Measurements from ENCODE around the gene LEF1. TPM values are rescaled to one million over a fixed set of nuclear protein-coding genes. Genes with fewer than 3 reads are reported as not detected.

LEF1 gene
- total and polyA plus RNA-seq, 2 experiments from 2014 or later, result 0.50 to 0.73 TPM

GRCh38 chr4:108199881-108200280 lies 31.1 kb upstream of the LEF1 start:
- Mint-ChIP-seq H3K27ac (no peak overlapping the region), H3K36me3 (ENCODE audit: low read depth) (no peaks in the 10 kb centered on the region), H3K9me3 (peaks cover under 1% of the 10 kb centered on the region; the same call in 2 of the 3 replicates), H3K4me3 (no peak overlapping the region), H3K27me3 (ENCODE audit: insufficient read depth, low read depth, poor library complexity) (peaks cover 7% of the 10 kb centered on the region), H3K4me1 (peaks cover under 1% of the 10 kb centered on the region; the same call in 1 of the 3 replicates)
- H3K4me1 ChIP-seq (ENCODE audit: insufficient read depth), result 0 out of 2 replicates have a peak, but pooled peaks cover under 1% of the 10 kb centered on the region
- H3K27ac ChIP-seq (ENCODE audit: low read depth), result no peak overlapping the region
- H3F3A ChIP-seq (replicated peaks; ENCODE audit: low read depth), result no peaks in the 10 kb centered on the region
- TF ChIP-seq ZNF331 (CRISPR knock-in tag; IDR thresholded peaks at IDR 0.05; ENCODE audit: low read depth) (no peak), POLR2AphosphoS5 (IDR thresholded peaks at IDR 0.05; ENCODE audit: low read depth) (no peak), CTCF (conservative IDR thresholded peaks at IDR 0.05; ENCODE audit: low read depth in 2 of 2) (no peak), JUNB (IDR thresholded peaks at IDR 0.05; ENCODE audit: unreplicated experiment) (no peak), EZH2phosphoT487 (IDR thresholded peaks at IDR 0.05; ENCODE audit: unreplicated experiment) (no peak), STAT1 (IDR thresholded peaks at IDR 0.05; ENCODE audit: unreplicated experiment) (no peak), ETS1 (IDR thresholded peaks at IDR 0.05) (no peak), REST (IDR thresholded peaks at IDR 0.05; ENCODE audit: unreplicated experiment) (no peak), CREB1 (CRISPR knock-in tag; IDR thresholded peaks at IDR 0.05; ENCODE audit: low read depth) (no peak), NANOG (IDR thresholded peaks at IDR 0.05; ENCODE audit: borderline replicate concordance) (no peak), ZNF462 (CRISPR knock-in tag; IDR thresholded peaks at IDR 0.05) (no peak), EZH2 (IDR thresholded peaks at IDR 0.05; ENCODE audit: low read depth, unreplicated experiment) (no peak)
- H2AFZ ChIP-seq, result no peak overlapping the region
- H3K27me3 ChIP-seq (ENCODE audit: insufficient read depth), result peaks cover 13% of the 10 kb centered on the region
- no peaks in the 10 kb centered on the region for H3K36me3 ChIP-seq (ENCODE audit: insufficient read depth)
- no peak overlapping the region for H3K4me2 ChIP-seq
- no peaks in the 10 kb centered on the region for H4K20me1 ChIP-seq (replicated peaks; ENCODE audit: insufficient read depth)
- ATAC-seq (no peak), DNase-seq (ENCODE audit: low spot score) (no peak)
- no peaks in the 10 kb centered on the region for H3K9me2 ChIP-seq (ENCODE audit: insufficient read depth)
- no peak overlapping the region for H3K4me3 ChIP-seq
- H3K79me2 ChIP-seq (replicated peaks; ENCODE audit: insufficient read depth), result no peaks in the 10 kb centered on the region

Measured in GM23338 (cell line).